HepG2 (cell line): ENCODE data around the gene ABHD17C.

Experiments used
- CEBPB ChIP-seq: IDR thresholded peaks from 2 replicates; pipeline ENCODE4 v1.6.1; 2011; ENCODE audit warnings: low read depth, low read length, improper control_type of control experiment, borderline replicate concordance
- CTCF ChIP-seq: sonication (generic); formaldehyde crosslinking; IDR thresholded peaks from 2 replicates; pipeline ENCODE4 v1.5.0; 2020; ENCODE audit warnings: mild to moderate bottlenecking, missing genetic modification reagents, moderate library complexity
- ETV5 ChIP-seq: IDR thresholded peaks from 2 replicates; pipeline ENCODE4 v1.6.1; 2018; ENCODE audit warnings: missing biosample characterization, missing genetic modification reagents, inconsistent platforms, borderline replicate concordance
- GABPA ChIP-seq, 2 experiments: IDR thresholded peaks; 2 replicates each; pipeline ENCODE4 v1.6.1; 2011 to 2016; ENCODE audit warnings: low read depth in 2 of 2, low read length in 1 of 2, missing biosample characterization in 1 of 2, missing genetic modification characterization in 1 of 2
- NR1H2 ChIP-seq: sonication (generic); formaldehyde crosslinking; IDR thresholded peaks from 2 replicates; pipeline ENCODE4 v1.8.1; 2022; ENCODE audit warnings: low read depth, missing genetic modification reagents, borderline replicate concordance
- POLR2A ChIP-seq, 2 experiments: IDR thresholded peaks; 2 replicates each; pipeline ENCODE4 v1.6.1; 2011; ENCODE audit warnings: low read depth in 2 of 2, low read length in 2 of 2, mild to moderate bottlenecking in 1 of 2, moderate library complexity in 1 of 2; ENCODE audit not compliant: insufficient read depth in 1 of 2
- SMAD1 ChIP-seq: sonication (generic); formaldehyde crosslinking; IDR thresholded peaks from 2 replicates; pipeline ENCODE4 v1.4.0; 2020; ENCODE audit warnings: missing genetic modification reagents, low read depth, mild to moderate bottlenecking, borderline replicate concordance
- THRA ChIP-seq: sonication (generic); formaldehyde crosslinking; IDR thresholded peaks from 2 replicates; pipeline ENCODE4 v1.4.0; 2020; ENCODE audit warnings: missing genetic modification reagents, borderline replicate concordance
- ZBTB44 ChIP-seq: sonication (generic); formaldehyde crosslinking; IDR thresholded peaks from 2 replicates; pipeline ENCODE4 v1.4.0; 2020; ENCODE audit warnings: missing genetic modification reagents

GRCh38 chr15:80662129-80662528 lies 33.0 kb upstream of the ABHD17C start:
- TF ChIP-seq ETV5 (CRISPR knock-in tag) (no peak), ZBTB44 (CRISPR knock-in tag) (no peak), SMAD1 (CRISPR knock-in tag) (no peak), THRA (CRISPR knock-in tag) (no peak), POLR2A (IDR thresholded peaks at IDR 0.05; ENCODE audit: insufficient read depth in 1 of 2, low read depth in 2 of 2, low read length in 2 of 2) (no peak), GABPA (IDR thresholded peaks at IDR 0.05; ENCODE audit: low read depth, low read length) (no peak), GABPA (CRISPR knock-in tag; IDR thresholded peaks at IDR 0.05; ENCODE audit: low read depth) (no peak), NR1H2 (CRISPR knock-in tag) (no peak), CTCF (CRISPR knock-in tag) (no peak), CEBPB (no peak)
